Prostate gland (tissue), 2 donors: ENCODE measurements around the gene ADARB2.
"Not testable (repeated sequence)": the region's sequence is repeated elsewhere in the genome, so short reads cannot be mapped to it uniquely, and the experiment has no call there.

Experiments used
- POLR2A ChIP-seq: fragments of 450-650 bp; IDR thresholded peaks from one replicate; pipeline ENCODE4 v1.6.1; 2016; ENCODE audit warnings: antibody characterized with exemption, mild to moderate bottlenecking
- TF ChIP-seq, protein P1 (sequence below), 4 experiments: fragments of 200-600 bp in 2 of 4; fragments of 450-650 bp in 2 of 4; sonication (generic) in 2 of 4; IDR thresholded peaks; 1 replicate in 3 of 4; 2 replicates in 1 of 4; pipeline ENCODE4 v1.5.1; 2016 to 2019; ENCODE audit warnings: antibody characterized with exemption in 4 of 4, mild to moderate bottlenecking in 2 of 4, moderate library complexity in 2 of 4

DNA sequence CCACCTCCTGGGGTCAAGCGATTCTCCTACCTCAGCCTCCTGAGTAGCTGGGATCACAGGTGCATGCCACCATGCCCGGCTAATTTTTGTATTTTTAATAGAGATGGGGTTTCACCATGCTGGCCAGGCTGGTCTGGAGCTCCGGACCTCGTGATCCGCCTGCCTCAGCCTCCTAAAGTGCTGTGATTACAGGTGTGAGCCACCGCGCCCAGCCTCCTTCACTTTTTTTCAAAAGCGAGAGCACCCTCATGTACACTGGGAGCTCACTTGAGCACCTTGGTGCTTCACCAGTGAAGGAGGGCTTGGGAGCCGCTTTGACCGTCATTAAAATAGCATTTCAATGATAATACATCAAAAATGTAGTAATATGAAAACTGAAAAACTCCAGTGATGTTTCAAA, 578.8 kb downstream of the ADARB2 start:
- TF ChIP-seq POLR2A, result not testable (repeated sequence)
- TF ChIP-seq, protein P1, sequence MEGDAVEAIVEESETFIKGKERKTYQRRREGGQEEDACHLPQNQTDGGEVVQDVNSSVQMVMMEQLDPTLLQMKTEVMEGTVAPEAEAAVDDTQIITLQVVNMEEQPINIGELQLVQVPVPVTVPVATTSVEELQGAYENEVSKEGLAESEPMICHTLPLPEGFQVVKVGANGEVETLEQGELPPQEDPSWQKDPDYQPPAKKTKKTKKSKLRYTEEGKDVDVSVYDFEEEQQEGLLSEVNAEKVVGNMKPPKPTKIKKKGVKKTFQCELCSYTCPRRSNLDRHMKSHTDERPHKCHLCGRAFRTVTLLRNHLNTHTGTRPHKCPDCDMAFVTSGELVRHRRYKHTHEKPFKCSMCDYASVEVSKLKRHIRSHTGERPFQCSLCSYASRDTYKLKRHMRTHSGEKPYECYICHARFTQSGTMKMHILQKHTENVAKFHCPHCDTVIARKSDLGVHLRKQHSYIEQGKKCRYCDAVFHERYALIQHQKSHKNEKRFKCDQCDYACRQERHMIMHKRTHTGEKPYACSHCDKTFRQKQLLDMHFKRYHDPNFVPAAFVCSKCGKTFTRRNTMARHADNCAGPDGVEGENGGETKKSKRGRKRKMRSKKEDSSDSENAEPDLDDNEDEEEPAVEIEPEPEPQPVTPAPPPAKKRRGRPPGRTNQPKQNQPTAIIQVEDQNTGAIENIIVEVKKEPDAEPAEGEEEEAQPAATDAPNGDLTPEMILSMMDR (IDR thresholded peaks at IDR 0.05), result not testable (repeated sequence)
